ENCODE measurements around the gene GALNT1.

GRCh38 chr18:35733408-35733807, 151.9 kb downstream of the GALNT1 start:
- no peak for TF ChIP-seq CTCF (IDR thresholded peaks at IDR 0.05)
- no peak for TF ChIP-seq POLR2A (IDR thresholded peaks at IDR 0.05)
- TF ChIP-seq POLR2AphosphoS5 (IDR thresholded peaks at IDR 0.05; ENCODE audit: insufficient read depth in 1 of 2, low read depth in 1 of 2) = no peak

Data from vagina (tissue), 2 donors.